ENCODE results near the gene MYCBP. TPM values are rescaled to one million over a fixed set of nuclear protein-coding genes. Genes with fewer than 3 reads are reported as not detected.
"Not testable (repeated sequence)": the region's sequence is repeated elsewhere in the genome, so short reads cannot be mapped to it uniquely, and the experiment has no call there.

Gene MYCBP
- total RNA-seq, 1 donor from 2014 or later, result 7.7 TPM

GRCh38 chr1:38872401-38873026 lies 634 bp downstream of the MYCBP start:
- intact Hi-C loops (cut with DNase I), result no loop called here
- DNase-seq (ENCODE audit: low spot score), result no peak

GRCh38 chr1:38870996-38871395 lies 2.2 kb downstream of the MYCBP start:
- no peak for DNase-seq (ENCODE audit: low spot score)
- intact Hi-C loops (cut with DNase I), result no loop called here

DNA sequence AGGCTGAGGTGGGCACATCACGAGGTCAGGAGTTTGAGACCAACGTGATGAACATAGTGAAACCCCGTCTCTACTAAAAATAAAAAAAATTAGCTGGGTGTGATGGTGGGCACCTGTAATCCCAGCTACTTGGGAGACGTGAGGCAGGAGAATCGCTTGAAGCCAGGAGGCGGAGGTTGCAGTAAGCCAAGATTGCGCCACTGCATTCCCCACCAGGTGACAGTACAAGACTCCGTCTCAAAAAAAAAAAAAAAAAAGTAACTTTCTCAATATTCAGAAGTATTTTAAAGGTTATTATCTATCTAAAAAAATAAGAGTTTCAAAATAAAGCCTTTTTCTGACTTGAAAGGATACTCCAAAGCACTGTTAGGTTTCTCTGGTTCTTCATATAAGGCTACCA lies 5.9 kb downstream of the MYCBP start:
- no peak for DNase-seq (ENCODE audit: low spot score)
- intact Hi-C loops (cut with DNase I), result no loop called here

DNA sequence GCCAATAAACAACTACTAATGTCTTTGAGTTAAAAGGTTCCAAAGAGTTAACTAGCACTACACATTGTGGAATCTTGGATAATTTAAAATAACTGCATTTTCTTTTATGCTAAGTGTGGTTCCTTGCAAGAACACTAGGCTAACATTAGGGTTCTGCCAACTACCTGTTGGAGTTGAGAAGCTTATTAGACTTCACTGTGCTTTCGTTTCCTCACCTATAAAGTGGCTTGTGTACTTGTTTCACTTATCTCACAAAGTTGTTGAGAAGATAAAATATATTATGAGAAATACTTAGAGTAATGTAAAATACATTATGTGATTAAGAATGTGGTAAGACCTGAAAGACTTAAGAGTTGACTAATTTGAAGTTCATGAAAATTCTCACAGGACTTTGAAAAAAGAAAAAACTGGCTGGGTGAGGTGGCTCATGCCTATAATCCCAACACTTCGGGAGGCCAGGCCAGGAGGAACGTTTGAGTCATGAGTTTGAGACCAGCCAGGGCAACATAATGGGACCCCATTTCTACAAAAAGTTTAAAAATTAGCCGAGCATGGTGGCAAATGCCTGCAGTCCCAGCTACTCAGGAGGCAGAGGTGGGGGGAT lies 7.9 kb downstream of the MYCBP start:
- DNase-seq (ENCODE audit: low spot score), result no peak
- intact Hi-C loops (cut with DNase I), result no loop called here

DNA sequence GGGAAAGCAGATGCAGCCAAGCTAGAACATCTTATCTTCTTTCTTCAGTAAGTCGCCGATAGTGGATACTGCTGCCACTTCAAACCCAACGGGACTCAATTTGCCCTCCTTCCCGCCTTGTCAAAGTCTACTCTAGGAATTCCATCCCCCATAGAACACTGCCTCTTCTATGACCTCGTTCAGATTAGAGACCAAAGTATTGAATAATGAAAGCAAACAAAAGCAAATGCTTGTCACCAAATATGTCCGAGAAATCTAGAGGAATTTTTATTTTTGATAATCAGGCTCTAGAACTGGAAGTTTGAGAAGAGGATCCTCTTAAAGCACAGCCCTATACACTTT lies 12.7 kb downstream of the MYCBP start:
- intact Hi-C loops (cut with DNase I), result no loop called here
- DNase-seq (ENCODE audit: low spot score), result no peak

- peak; percentile 100 for DNase-seq (ENCODE audit: low spot score)
- intact Hi-C loops (cut with DNase I), result loop anchor here (5.0 kb wide), 1 partner anchor 232 kb away; no protein-coding TSS in a partner anchor
Measured at GRCh38 chr1:38859561-38860453, 13.3 kb downstream of the MYCBP start, which contains the start of gene RRAGC. RRAGC (minus strand) TSS chr1:38859772; CDS start chr1:38859646, 126 bp downstream.

GRCh38 chr1:38858833-38859560 lies 14.2 kb downstream of the MYCBP start:
- intact Hi-C loops (cut with DNase I), result loop anchor here (5.0 kb wide), 1 partner anchor 233 kb away; no protein-coding TSS in a partner anchor
- DNase-seq (ENCODE audit: low spot score), result peak; percentile 83

- no peak for DNase-seq (ENCODE audit: low spot score)
- intact Hi-C loops (cut with DNase I), result no loop called here
Measured at GRCh38 chr1:38852780-38853179, 20.4 kb downstream of the MYCBP start.

DNA sequence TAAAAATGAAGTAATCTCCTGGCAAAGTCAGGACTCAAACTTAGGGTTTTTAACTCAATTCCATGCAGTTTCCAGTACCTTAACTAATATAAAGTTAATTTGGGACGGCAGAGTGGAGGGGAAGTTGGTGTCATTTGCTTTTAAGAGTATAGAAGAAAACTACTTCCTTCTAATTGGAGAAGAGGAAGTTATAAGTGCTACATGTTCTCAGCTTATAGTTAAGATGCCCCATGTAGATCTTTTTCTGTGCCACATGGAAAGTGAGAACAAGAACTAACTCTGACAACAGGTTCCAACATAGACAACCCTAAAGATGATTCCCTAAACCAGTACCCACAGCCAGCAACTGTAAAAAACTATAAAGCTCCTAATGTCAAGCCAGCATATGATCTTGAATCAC lies 25.1 kb downstream of the MYCBP start:
- intact Hi-C loops (cut with DNase I), result no loop called here
- DNase-seq (ENCODE audit: low spot score), result no peak

GRCh38 chr1:38846210-38846609 lies 26.9 kb downstream of the MYCBP start:
- intact Hi-C loops (cut with DNase I), result no loop called here

DNA sequence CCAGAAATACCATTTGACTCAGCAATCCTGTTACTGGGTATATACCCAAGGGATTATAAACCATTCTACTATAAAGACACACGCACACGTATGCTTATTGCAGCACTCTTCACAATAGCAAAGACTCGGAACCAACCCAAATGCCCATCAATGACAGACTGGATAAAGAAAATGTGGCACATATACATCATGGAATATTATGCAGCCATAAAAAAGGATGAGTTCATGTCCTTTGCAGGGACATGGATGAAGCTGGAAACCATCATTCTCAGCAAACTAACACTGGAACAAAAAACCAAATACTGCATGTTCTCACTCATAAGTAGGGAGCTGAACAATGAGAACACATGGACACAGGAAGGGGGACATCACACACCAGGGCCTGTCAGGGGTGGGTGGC lies 28.1 kb downstream of the MYCBP start:
- DNase-seq (ENCODE audit: low spot score); intact Hi-C loops (cut with DNase I): not testable (repeated sequence)

More at GRCh38 chr1:38846210-38846609, 26.9 kb downstream of the MYCBP start:
- DNase-seq (ENCODE audit: low spot score), result no peak

- no peak for DNase-seq (ENCODE audit: low spot score)
- intact Hi-C loops (cut with DNase I), result no loop called here
Measured at GRCh38 chr1:38840281-38840680, 32.9 kb downstream of the MYCBP start.

DNA sequence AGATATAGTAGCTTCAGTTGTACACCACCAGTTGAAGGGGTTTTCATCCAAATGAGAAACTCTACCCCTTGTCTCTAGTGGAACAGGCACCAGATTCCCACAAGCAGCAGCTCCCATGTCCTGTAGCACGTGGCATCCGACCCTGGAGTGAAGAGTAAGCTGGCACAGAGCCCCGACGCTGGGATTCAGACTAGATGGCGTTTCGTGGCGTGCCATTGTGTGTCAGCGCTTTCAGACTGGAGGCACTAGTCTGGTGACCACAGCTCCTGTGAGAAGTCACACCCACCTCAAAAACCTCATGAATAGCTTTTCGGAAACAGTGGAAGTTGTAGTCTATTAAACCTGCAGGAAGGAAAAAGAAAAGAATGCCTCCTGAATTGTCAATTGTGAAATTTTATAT lies 33.8 kb downstream of the MYCBP start:
- DNase-seq (ENCODE audit: low spot score), result peak; percentile 82
- intact Hi-C loops (cut with DNase I), result loop anchor here (10.0 kb wide), 1 partner anchor 815 kb away; no protein-coding TSS in a partner anchor

GRCh38 chr1:38836316-38836715 lies 36.8 kb downstream of the MYCBP start:
- intact Hi-C loops (cut with DNase I), result loop anchor here (10.0 kb wide), 1 partner anchor 812 kb away; no protein-coding TSS in a partner anchor
- not testable (repeated sequence) for DNase-seq (ENCODE audit: low spot score)

- intact Hi-C loops (cut with DNase I), result loop anchor here (5.0 to 10.0 kb wide), 2 partner anchors 223 to 810 kb away; no protein-coding TSS in a partner anchor
- DNase-seq (ENCODE audit: low spot score), result no peak
Measured at GRCh38 chr1:38834937-38835827, 38.0 kb downstream of the MYCBP start.

DNA sequence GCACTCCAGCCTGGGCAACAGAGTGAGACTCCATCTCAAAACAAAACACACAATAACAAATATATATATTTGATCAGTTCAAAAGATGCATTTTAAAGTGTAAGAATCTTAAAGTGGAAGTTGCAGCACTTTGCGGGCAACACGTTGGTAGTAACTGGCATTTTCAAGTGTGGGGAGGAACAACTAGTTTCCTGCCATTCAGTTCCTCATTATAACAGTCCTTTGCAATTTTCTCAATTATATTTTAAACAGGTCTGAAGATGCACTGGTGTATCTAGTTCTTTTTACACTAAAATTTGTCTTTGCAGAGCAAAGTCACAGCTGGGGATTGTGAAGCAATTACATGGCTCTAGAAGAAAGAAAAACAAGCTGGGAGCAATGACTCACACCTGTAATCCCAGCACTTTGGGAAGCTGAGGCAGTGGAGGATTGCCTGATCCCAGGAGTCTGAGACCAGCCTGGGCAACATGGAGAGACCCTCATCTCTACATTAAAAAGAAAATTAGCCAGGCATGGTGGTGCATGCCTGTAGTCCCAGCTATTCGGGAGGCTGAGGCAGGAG lies 38.8 kb downstream of the MYCBP start:
- intact Hi-C loops (cut with DNase I), result loop anchor here (5.0 to 10.0 kb wide), 2 partner anchors 222 to 810 kb away; no protein-coding TSS in a partner anchor
- no peak for DNase-seq (ENCODE audit: low spot score)

DNA sequence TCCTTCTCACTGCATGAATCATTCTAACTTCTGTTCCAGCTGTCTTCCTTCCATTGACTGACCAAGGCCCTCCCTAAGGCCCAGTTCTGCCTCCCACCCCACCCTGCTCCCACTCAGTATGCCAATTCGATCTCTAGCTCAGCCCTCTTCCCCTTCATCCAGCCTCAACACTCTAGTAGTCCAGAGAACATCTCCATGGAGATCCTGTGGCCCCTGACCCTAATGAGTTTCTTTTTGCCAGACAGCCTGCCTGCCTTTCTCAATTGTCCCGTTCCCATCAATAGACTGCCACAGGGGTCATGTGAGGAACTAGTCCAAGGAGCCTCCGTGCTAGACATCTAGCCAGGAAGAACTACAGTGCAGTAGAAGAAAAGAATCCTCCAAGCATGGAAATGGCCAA lies 40.0 kb downstream of the MYCBP start:
- intact Hi-C loops (cut with DNase I), result loop anchor here (5.0 to 10.0 kb wide), 2 partner anchors 221 to 808 kb away; no protein-coding TSS in a partner anchor
- DNase-seq (ENCODE audit: low spot score), result no peak

GRCh38 chr1:38832370-38832734 lies 40.8 kb downstream of the MYCBP start:
- DNase-seq (ENCODE audit: low spot score), result no peak
- intact Hi-C loops (cut with DNase I), result loop anchor here (5.0 to 10.0 kb wide), 2 partner anchors 220 to 808 kb away; no protein-coding TSS in a partner anchor
